Breast epithelium (tissue), 4 donors: ENCODE data around the gene TECPR1. TPM values are rescaled to one million over a fixed set of nuclear protein-coding genes. Genes with fewer than 3 reads are reported as not detected.

Source experiments
- DNase-seq, 2 donors: peaks; one replicate each; pipeline ENCODE4 v3.0.0-alpha.2; 2019; ENCODE audit warnings: low spot score in 2 of 2
- H3K27ac ChIP-seq, 2 donors: fragments of 200-600 bp; sonication (generic) in 1 of 2; one replicate each; pipeline ENCODE4 v1.5.1; 2016 to 2019; ENCODE audit warnings: mild to moderate bottlenecking in 1 of 2
- H3K27me3 ChIP-seq, 2 donors: fragments of 200-600 bp; sonication (generic) in 1 of 2; one replicate each; pipeline versions ENCODE4 v1.5.1 to v1.6.0; 2017 to 2019; ENCODE audit warnings: control low read depth in 1 of 2, mild to moderate bottlenecking in 1 of 2
- H3K36me3 ChIP-seq: fragments of 200-600 bp; one replicate; pipeline ENCODE4 v1.5.1; 2019
- H3K4me1 ChIP-seq, 2 donors: fragments of 200-600 bp; sonication (generic); one replicate each; pipeline ENCODE4 v1.5.1; 2016 to 2019; ENCODE audit warnings: control low read depth in 1 of 2
- H3K4me3 ChIP-seq, 3 donors: fragments of 200-600 bp; sonication (generic); 1 replicate in 2 of 3; 2 replicates in 1 of 3; pipeline ENCODE4 v1.5.1; 2016 to 2019; ENCODE audit warnings: mild to moderate bottlenecking in 3 of 3, moderate library complexity in 2 of 3
- H3K9me3 ChIP-seq, 2 donors: fragments of 200-600 bp; sonication (generic) in 1 of 2; one replicate each; pipeline ENCODE4 v1.5.1; 2016 to 2019; ENCODE audit warnings: control low read depth in 1 of 2
- POLR2A ChIP-seq: fragments of 450-650 bp; IDR thresholded peaks from one replicate; pipeline ENCODE4 v1.6.1; 2016; ENCODE audit warnings: antibody characterized with exemption, mild to moderate bottlenecking, moderate library complexity
- POLR2AphosphoS5 ChIP-seq, 3 donors: sonication (generic); formaldehyde crosslinking; IDR thresholded peaks; one replicate each; pipeline ENCODE4 v1.6.1; 2017; ENCODE audit warnings: antibody characterized with exemption in 3 of 3
- intact Hi-C: fragments of 100-400 bp; cut with DNase I; formaldehyde crosslinking; loops from one replicate; pipeline ENCODE4 v1.15.1; 2023; ENCODE audit warnings: low total_unique reads
- total RNA-seq, 3 donors: library from RNA; depleted of rRNA; stranded (reverse); fragments of >200 nt; gene quantifications; one replicate each; pipeline ENCODE4 v1.1.0, GENCODE V29; 2016
- TF ChIP-seq, protein P1 (sequence below), 3 donors: fragments of 450-650 bp; IDR thresholded peaks; one replicate each; pipeline ENCODE4 v1.5.1; 2016 to 2017; ENCODE audit warnings: antibody characterized with exemption in 3 of 3, mild to moderate bottlenecking in 3 of 3, moderate library complexity in 3 of 3

Gene TECPR1
- total RNA-seq, 3 donors from 2014 or later = 14.7 to 29.7 (median 28.8) TPM

DNA sequence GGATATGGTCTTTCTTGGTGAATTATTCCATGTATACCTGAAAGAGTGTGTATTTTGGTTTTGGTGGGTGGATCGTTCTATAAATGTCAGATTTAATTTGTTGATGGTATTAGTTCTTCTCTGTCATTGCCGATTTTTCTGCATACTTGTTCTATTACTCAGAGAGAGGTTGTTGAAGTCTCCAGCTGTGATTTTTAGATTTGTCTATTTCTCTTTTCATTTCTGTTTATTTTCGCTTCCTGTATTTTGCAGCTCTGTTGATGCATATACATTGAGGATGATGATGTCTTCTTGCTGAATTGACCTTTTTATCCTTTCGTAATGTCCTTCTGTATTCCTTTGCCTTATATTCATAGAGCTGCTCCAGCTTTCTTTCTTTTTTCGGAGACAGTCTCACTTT, 52.9 kb downstream of the TECPR1 start:
- Histone ChIP-seq H3K27ac (no peak overlapping the region), H3K36me3 (no peaks in the 10 kb centered on the region), H3K4me3 (no peak overlapping the region), H3K4me1 (no peaks in the 10 kb centered on the region), H3K9me3 (peaks cover 6 to 7% of the 10 kb centered on the region in 2 donors), H3K27me3 (no peaks in the 10 kb centered on the region)
- no peak for TF ChIP-seq POLR2AphosphoS5 (IDR thresholded peaks at IDR 0.05)
- TF ChIP-seq, protein P1, sequence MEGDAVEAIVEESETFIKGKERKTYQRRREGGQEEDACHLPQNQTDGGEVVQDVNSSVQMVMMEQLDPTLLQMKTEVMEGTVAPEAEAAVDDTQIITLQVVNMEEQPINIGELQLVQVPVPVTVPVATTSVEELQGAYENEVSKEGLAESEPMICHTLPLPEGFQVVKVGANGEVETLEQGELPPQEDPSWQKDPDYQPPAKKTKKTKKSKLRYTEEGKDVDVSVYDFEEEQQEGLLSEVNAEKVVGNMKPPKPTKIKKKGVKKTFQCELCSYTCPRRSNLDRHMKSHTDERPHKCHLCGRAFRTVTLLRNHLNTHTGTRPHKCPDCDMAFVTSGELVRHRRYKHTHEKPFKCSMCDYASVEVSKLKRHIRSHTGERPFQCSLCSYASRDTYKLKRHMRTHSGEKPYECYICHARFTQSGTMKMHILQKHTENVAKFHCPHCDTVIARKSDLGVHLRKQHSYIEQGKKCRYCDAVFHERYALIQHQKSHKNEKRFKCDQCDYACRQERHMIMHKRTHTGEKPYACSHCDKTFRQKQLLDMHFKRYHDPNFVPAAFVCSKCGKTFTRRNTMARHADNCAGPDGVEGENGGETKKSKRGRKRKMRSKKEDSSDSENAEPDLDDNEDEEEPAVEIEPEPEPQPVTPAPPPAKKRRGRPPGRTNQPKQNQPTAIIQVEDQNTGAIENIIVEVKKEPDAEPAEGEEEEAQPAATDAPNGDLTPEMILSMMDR (IDR thresholded peaks at IDR 0.05) = no peak
- no peak for TF ChIP-seq POLR2A
- DNase-seq = no peak
- intact Hi-C loops = no loop called here

DNA sequence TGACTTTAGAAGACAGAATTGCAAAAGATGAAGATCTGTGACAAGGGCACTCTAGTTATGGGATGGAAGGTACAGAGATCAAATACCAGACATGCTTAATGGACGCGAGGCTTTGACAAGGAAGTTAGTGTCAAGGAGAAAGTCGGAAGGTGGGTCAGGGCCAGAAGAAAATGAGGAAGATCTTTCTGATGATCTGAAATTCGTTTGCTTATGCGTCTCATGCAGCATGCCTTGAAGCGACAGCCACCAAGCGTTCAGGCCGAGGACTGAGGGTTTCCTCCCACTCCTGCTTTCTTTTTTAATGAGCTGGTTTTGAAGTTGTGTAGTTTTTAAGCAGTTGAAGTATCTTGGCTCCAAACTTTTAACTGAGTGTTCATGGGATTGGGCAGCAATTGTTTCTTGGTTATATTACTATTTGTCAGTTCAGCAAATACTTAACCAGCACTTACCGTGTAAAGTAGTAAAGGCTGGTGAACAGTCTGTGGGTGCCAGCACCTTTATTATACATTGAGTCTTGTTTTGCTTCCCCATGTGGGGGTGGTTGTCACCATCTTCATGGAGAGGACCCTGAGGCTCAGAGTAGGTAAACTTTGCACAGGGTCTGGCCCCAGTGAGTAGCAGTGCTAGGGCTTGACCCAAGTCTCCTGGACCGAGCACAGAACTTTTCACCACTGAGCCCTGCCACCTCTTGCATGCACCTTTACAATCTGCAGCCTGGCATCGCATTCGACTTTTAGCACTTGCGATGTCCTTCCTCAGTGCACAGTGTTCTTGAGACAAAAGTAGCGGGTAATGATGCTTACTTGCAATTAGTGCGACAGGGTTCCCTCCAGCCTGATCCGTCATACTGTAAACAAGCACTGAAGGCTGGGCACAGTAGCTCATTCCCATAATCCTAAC, 55.1 kb downstream of the TECPR1 start:
- no peak overlapping the region for H3K27ac ChIP-seq
- H3K4me3 ChIP-seq = no peak overlapping the region
- peaks cover 6 to 7% of the 10 kb centered on the region in 2 donors for H3K9me3 ChIP-seq
- H3K4me1 ChIP-seq = no peaks in the 10 kb centered on the region
- no peak for DNase-seq
- intact Hi-C loops = no loop called here
- no peak for TF ChIP-seq POLR2AphosphoS5 (IDR thresholded peaks at IDR 0.05)
- TF ChIP-seq POLR2A = no peak
- TF ChIP-seq, protein P1 (IDR thresholded peaks at IDR 0.05) = no peak
- H3K27me3 ChIP-seq = no peaks in the 10 kb centered on the region
- H3K36me3 ChIP-seq = peaks cover 4% of the 10 kb centered on the region

DNA sequence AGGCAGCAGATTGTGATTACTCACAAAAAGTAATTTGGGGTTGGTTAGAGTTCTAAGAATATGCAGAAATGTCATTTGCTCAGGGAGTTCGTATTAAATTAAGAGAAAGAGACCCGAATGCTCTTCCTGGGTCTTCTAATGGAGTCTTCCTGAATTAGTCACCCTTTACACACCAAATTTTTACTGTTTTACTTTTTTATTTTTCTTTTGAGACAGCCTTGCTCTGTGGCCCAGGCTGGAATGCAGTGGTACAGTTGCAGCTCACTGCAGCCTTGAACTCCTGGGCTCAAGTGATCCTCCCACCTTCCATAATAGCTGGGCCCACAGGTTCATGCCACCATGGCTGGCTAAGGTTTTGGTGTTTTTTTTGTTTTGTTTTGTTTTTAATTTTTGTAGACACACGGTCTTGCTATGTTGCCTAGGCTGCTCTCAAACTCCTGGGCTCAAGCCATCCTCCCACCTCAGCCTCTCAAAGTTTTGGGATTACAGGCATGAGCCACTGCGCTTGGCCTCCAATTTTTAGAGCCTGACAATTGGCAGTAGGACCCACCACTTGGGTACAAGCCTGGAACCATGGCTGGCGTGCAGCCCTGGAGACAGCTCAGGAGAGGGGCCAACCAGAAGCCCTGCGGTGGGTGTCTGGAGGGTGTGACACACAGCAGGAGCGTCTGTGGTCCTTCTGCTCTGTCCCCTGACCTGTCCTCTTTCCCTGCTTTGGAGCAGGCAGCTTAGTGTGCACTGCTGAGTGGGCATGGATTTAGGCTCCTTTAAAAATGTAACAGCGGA, 57.2 kb downstream of the TECPR1 start:
- DNase-seq = no peak
- Histone ChIP-seq H3K4me1 (no peaks in the 10 kb centered on the region), H3K27ac (no peak overlapping the region), H3K9me3 (peaks cover 6 to 7% of the 10 kb centered on the region in 2 donors), H3K27me3 (no peaks in the 10 kb centered on the region), H3K36me3 (peaks cover 7% of the 10 kb centered on the region), H3K4me3 (no peak overlapping the region)
- TF ChIP-seq POLR2AphosphoS5 (IDR thresholded peaks at IDR 0.05) (no peak), POLR2A (no peak)
- TF ChIP-seq, protein P1 (IDR thresholded peaks at IDR 0.05) = no peak
- intact Hi-C loops = no loop called here

DNA sequence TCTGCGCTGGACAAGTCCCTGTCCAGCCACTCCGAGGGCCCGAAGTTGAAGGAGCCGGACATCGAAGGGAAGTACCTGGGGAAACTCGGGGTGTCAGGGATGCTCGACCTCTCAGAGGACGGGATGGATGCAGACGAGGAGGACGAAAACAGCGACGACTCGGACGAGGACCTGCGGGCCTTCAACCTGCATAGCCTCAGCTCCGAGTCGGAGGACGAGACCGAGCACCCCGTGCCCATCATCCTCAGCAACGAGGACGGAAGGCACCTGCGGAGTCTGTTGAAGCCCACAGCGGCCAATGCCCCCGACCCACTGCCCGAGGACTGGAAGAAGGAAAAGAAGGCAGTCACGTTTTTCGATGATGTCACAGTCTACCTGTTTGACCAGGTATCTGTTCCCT, 57.8 kb downstream of the TECPR1 start:
- intact Hi-C loops = no loop called here
- Histone ChIP-seq H3K27ac (no peak overlapping the region), H3K27me3 (no peaks in the 10 kb centered on the region), H3K4me3 (no peak overlapping the region), H3K9me3 (peaks cover 4 to 6% of the 10 kb centered on the region in 2 donors), H3K4me1 (no peaks in the 10 kb centered on the region), H3K36me3 (peaks cover 7% of the 10 kb centered on the region)
- no peak for DNase-seq
- no peak for TF ChIP-seq POLR2A
- no peak for TF ChIP-seq POLR2AphosphoS5 (IDR thresholded peaks at IDR 0.05)
- TF ChIP-seq, protein P1 (IDR thresholded peaks at IDR 0.05) = no peak
